ENCODE data around the gene PIANP. TPM values are rescaled to one million over a fixed set of nuclear protein-coding genes. Genes with fewer than 3 reads are reported as not detected.

The PIANP gene

DNA sequence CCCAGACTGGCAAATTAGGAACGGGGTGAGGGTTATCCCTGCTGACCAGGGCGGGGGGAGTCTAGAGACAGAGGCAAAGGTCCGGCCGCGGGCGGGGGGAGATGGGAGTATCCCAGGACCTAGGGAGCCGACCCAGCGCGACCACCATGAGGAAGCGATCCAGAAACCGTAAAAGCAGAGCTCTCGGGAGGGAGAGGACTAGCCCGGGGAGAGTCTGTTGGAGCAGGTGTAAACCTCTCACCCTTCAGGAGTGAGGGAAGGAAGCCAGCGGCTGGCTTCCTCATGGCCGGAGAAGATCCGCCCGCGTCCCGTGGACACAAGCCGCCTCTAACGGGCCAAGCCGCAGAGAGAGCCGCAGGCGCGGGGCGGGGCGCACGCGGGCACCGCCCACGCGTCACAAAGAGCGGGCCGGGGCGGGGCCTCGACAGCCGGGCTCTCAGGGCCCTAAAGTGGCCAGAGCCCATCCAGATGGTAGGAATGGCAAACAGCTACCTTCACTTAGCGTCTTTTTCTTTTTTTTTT, 53.5 kb downstream of the PIANP start, which contains the start of gene ACRBP:
ACRBP (minus strand) TSS at position 350 of the 522 bp plus-strand sequence; CDS start at position 284, 66 bp downstream.
- no peaks in the 10 kb centered on the region for H3K79me1 ChIP-seq (ENCODE audit: low read length)
- H4K8ac ChIP-seq (ENCODE audit: low read depth, low read length), result no peak within 1 kb of the TSS
- H3K79me2 ChIP-seq (ENCODE audit: control insufficient read depth, insufficient read depth, low read length), result no peaks in the 10 kb centered on the region
- no peak within 1 kb of the TSS for H2AK5ac ChIP-seq (ENCODE audit: low read length)
- H3K18ac ChIP-seq (ENCODE audit: low read length), result no peak within 1 kb of the TSS
- H2BK120ac ChIP-seq (ENCODE audit: low read depth, low read length), result no peak within 1 kb of the TSS
- no peak within 1 kb of the TSS for H3K4ac ChIP-seq (ENCODE audit: low read depth, low read length)
- peak within 1 kb of the TSS; percentile 89 for H3K56ac ChIP-seq (ENCODE audit: low read length)
- H3K27ac ChIP-seq (ENCODE audit: low read depth, low read length), result no peak within 1 kb of the TSS
- peak within 1 kb of the TSS; percentile 78 for H3K9ac ChIP-seq (ENCODE audit: low read length)
- H2BK5ac ChIP-seq (ENCODE audit: low read length), result no peak within 1 kb of the TSS
- peak; percentile 64 for DNase-seq
- no peaks in the 10 kb centered on the region for H3K27me3 ChIP-seq (ENCODE audit: insufficient read depth, low read length, poor library complexity)
- peaks cover 4% of the 10 kb centered on the region for H3K36me3 ChIP-seq (ENCODE audit: control insufficient read depth, insufficient read depth, low read length)
- H2BK15ac ChIP-seq (replicated peaks; ENCODE audit: low read depth), result no peak within 1 kb of the TSS
- WGBS (ENCODE audit: extremely low coverage, insufficient coverage, low lambda C conversion rate), result no CpG with 5 or more reads among the region's 38 CpGs
- H3K23ac ChIP-seq (ENCODE audit: low read length), result no peak within 1 kb of the TSS
- H3K4me2 ChIP-seq (ENCODE audit: low read length), result peak within 1 kb of the TSS; percentile 84
- H3K4me1 ChIP-seq (ENCODE audit: control insufficient read depth, low read depth, low read length), result no peaks in the 10 kb centered on the region
- H3K4me3 ChIP-seq (ENCODE audit: low read length), result peak within 1 kb of the TSS; percentile 54
- peak within 1 kb of the TSS; percentile 81 for H4K5ac ChIP-seq (ENCODE audit: low read length)

DNA sequence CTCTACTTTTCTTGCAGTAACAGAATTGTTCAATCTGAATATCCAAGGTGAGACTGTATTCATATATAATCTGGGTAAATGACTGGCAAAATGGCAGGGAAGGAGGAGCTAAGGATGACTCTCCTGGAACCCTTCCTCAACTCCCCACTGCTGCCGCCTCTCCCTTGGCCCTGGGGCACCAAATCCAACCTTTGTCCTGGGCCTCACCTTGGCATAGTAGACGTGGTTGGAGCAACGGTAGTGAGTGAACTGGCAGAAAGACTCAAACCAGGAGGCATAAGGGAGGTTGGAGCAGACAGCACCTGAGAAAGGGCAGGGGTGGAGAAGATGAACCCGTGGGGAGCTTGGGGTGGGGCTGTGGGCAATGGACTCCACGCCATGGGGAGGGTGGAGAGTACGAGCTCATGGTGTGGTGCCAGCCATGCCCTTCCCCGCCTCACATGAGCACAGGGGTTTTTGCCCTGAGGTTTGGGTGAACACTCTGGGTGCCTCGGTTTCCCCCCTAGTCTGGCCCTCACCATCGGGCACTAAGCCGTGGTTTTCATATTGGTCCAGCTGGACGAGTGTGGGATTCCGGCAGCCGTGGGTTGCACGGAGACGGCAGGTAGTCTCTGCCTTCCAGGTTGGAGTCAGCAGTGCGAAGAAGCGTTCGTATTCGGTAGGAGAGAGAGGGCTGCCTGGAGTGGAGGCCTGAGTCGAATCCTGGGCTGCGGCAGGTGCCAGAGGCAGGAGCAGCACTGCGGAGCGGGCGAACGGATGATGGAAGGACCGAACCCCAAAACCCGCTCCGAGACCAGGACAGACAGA, 54.1 kb downstream of the PIANP start:
- no peak overlapping the region for H3K27ac ChIP-seq (ENCODE audit: low read depth, low read length)

DNA sequence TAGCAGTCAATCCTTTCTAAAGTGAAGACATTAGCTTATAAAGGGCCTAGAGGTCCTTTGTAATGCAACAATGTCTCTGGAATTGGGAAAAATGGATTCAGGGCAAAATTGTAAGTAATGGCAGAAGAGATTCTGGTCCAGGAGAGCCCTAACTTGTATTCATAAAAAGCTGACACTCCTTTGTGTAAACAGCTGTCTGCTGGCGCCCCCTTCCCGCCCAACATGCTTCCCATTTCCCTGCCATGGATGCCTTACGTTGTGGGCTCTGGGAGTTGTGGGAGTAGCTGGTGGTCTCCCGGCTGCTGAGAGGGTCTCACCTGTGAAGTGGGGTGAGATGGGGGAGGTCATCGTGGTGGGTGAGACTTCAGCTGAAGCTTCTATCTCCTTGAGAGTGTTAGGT, 55.7 kb downstream of the PIANP start:
- peak; percentile 52 for DNase-seq

More for the DNA sequence above, 54.1 kb downstream of the PIANP start:
- H3K9ac ChIP-seq (ENCODE audit: low read length), result peak overlapping the region; percentile 78
- no peak overlapping the region for H3K23ac ChIP-seq (ENCODE audit: low read length)
- no peak overlapping the region for H3K4ac ChIP-seq (ENCODE audit: low read depth, low read length)
- no peak overlapping the region for H2BK5ac ChIP-seq (ENCODE audit: low read length)
- peak overlapping the region; percentile 89 for H3K56ac ChIP-seq (ENCODE audit: low read length)
- no peaks in the 10 kb centered on the region for H3K27me3 ChIP-seq (ENCODE audit: insufficient read depth, low read length, poor library complexity)
- no peaks in the 10 kb centered on the region for H3K4me1 ChIP-seq (ENCODE audit: control insufficient read depth, low read depth, low read length)
- no peak overlapping the region for H3K18ac ChIP-seq (ENCODE audit: low read length)
- H3K79me1 ChIP-seq (ENCODE audit: low read length), result no peaks in the 10 kb centered on the region
- no peaks in the 10 kb centered on the region for H3K79me2 ChIP-seq (ENCODE audit: control insufficient read depth, insufficient read depth, low read length)
- peaks cover 4% of the 10 kb centered on the region for H3K36me3 ChIP-seq (ENCODE audit: control insufficient read depth, insufficient read depth, low read length)
- no peak overlapping the region for H2BK15ac ChIP-seq (replicated peaks; ENCODE audit: low read depth)
- no CpG with 5 or more reads among the region's 28 CpGs for WGBS (ENCODE audit: extremely low coverage, insufficient coverage, low lambda C conversion rate)
- no peak for DNase-seq
- H2BK120ac ChIP-seq (ENCODE audit: low read depth, low read length), result no peak overlapping the region
- peak overlapping the region; percentile 84 for H3K4me2 ChIP-seq (ENCODE audit: low read length)
- no peak overlapping the region for H4K8ac ChIP-seq (ENCODE audit: low read depth, low read length)
- no peak overlapping the region for H2AK5ac ChIP-seq (ENCODE audit: low read length)
- H4K5ac ChIP-seq (ENCODE audit: low read length), result no peak overlapping the region
- no peak overlapping the region for H3K4me3 ChIP-seq (ENCODE audit: low read length)

DNA sequence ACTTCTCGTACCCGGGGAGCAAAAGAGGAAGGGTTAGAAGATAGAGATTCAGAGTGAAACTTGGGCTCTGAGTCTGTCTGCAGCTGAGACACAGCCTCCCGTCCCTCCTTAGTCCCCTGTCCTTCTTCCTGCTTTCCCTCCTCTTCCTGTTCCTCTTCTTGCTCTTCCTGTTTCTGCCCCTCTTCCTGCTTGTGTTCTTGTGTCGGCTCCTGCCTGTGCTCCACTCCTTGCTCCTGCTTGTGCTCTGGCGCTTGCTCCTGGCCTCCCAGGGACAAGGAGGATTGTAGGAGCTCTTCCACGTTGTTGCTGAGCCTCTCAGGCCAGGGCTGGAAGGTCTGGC, 56.4 kb downstream of the PIANP start:
- Histone ChIP-seq H3K56ac (ENCODE audit: low read length) (peak overlapping the region; percentile 47), H2AK5ac (ENCODE audit: low read length) (no peak overlapping the region), H3K27me3 (ENCODE audit: insufficient read depth, low read length, poor library complexity) (no peaks in the 10 kb centered on the region), H2BK5ac (ENCODE audit: low read length) (no peak overlapping the region), H2BK120ac (ENCODE audit: low read depth, low read length) (no peak overlapping the region), H3K9ac (ENCODE audit: low read length) (no peak overlapping the region), H3K4me1 (ENCODE audit: control insufficient read depth, low read depth, low read length) (no peaks in the 10 kb centered on the region), H3K79me2 (ENCODE audit: control insufficient read depth, insufficient read depth, low read length) (no peaks in the 10 kb centered on the region), H3K4me2 (ENCODE audit: low read length) (no peak overlapping the region), H2BK15ac (replicated peaks; ENCODE audit: low read depth) (no peak overlapping the region), H3K18ac (ENCODE audit: low read length) (no peak overlapping the region), H3K4me3 (ENCODE audit: low read length) (no peak overlapping the region), H4K5ac (ENCODE audit: low read length) (no peak overlapping the region), H3K4ac (ENCODE audit: low read depth, low read length) (no peak overlapping the region), H3K27ac (ENCODE audit: low read depth, low read length) (no peak overlapping the region), H4K8ac (ENCODE audit: low read depth, low read length) (no peak overlapping the region), H3K36me3 (ENCODE audit: control insufficient read depth, insufficient read depth, low read length) (no peaks in the 10 kb centered on the region), H3K79me1 (ENCODE audit: low read length) (no peaks in the 10 kb centered on the region), H3K23ac (ENCODE audit: low read length) (no peak overlapping the region)
- WGBS (ENCODE audit: extremely low coverage, insufficient coverage, low lambda C conversion rate), result no CpG with 5 or more reads among the region's 6 CpGs
- no peak for DNase-seq

More for the DNA sequence above, 55.7 kb downstream of the PIANP start:
- Histone ChIP-seq H3K23ac (ENCODE audit: low read length) (no peak overlapping the region), H2BK120ac (ENCODE audit: low read depth, low read length) (no peak overlapping the region), H3K4me3 (ENCODE audit: low read length) (no peak overlapping the region), H3K9ac (ENCODE audit: low read length) (no peak overlapping the region), H3K18ac (ENCODE audit: low read length) (no peak overlapping the region), H3K36me3 (ENCODE audit: control insufficient read depth, insufficient read depth, low read length) (no peaks in the 10 kb centered on the region), H3K27ac (ENCODE audit: low read depth, low read length) (no peak overlapping the region), H2BK5ac (ENCODE audit: low read length) (no peak overlapping the region), H4K5ac (ENCODE audit: low read length) (no peak overlapping the region), H3K56ac (ENCODE audit: low read length) (no peak overlapping the region), H2BK15ac (replicated peaks; ENCODE audit: low read depth) (no peak overlapping the region), H3K4ac (ENCODE audit: low read depth, low read length) (no peak overlapping the region), H3K79me1 (ENCODE audit: low read length) (no peaks in the 10 kb centered on the region), H4K8ac (ENCODE audit: low read depth, low read length) (no peak overlapping the region), H3K4me2 (ENCODE audit: low read length) (no peak overlapping the region), H3K79me2 (ENCODE audit: control insufficient read depth, insufficient read depth, low read length) (no peaks in the 10 kb centered on the region), H3K27me3 (ENCODE audit: insufficient read depth, low read length, poor library complexity) (no peaks in the 10 kb centered on the region), H3K4me1 (ENCODE audit: control insufficient read depth, low read depth, low read length) (no peaks in the 10 kb centered on the region), H2AK5ac (ENCODE audit: low read length) (no peak overlapping the region)
- no CpG with 5 or more reads among the region's 5 CpGs for WGBS (ENCODE audit: extremely low coverage, insufficient coverage, low lambda C conversion rate)

Small RNA genes within 50 kb of the gene (small RNA-seq; reads per million reads assigned to genes)
- not detected for gene RNU6-781P (ENCODE audit: insufficient read depth)
